ENCODE measurements around the gene MTG2.

MTG2 gene

DNA sequence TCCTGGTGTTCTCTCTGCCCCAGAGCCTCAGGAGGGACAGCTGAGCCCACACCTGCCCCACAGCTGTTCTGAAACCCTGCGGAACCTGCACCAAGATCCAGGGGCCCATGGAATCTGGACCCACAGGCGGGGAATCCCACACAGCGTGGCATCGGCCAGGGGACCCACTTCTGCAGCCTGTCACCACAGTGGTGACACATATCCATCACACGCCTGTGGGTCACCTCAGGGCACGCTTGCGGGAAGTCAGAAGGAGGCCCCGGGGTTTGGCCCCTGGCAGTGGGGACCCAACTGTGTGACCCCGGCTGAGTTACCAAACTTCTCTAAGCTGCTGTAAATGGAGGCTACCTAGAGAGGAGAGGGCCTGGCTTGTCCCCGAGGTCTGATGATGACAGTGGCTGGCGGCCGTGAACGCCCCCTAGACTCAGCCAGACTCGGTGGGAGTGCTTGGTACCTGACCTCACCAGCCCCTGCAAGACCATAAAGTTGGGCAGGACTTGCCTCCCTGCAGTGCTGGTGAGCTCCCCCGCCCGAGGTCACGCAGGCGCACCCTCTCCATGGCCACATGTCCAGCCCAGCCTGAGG, 39.5 kb downstream of the MTG2 start:
- DNase-seq (ENCODE audit: low read depth): no peak

DNA sequence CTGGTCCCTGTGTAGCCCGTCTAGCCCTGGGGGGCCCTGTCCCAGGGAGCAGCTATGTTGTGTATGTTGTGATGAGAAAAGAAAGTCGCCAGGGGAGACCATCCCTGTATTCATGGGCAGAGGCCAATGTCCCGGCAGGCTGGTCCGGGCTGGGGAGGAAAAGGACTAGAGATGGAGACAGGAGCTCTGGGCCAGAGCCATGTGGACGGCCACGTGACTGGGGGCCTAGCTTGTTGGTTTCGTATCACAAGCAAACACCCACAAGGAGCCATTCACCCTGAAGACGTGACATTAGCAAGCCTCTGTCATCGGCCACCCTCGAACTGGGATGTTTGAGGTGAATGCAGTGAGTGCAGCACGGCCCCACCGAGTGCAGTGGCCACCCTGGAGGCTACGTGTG, 40.1 kb downstream of the MTG2 start:
- DNase-seq (ENCODE audit: low read depth): no peak

DNA sequence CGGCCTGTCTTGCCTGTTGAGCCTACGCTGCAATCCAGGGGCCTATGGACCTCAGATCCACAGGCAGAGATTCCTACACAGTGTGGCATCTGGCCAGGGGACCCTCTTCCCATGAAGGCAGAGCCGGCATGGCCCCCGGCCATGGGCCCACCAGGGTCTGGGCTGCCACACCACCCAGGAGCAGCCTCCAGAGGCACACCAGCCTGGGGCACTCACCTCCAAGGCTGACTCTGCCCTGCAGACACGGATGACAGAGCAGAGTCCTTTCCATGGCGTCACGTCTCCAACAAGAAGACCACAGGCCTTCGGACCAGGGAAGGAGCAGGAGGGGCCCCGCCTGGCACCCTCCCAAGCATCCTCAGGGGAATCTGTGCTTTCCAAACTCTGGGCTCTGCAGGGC, 40.7 kb downstream of the MTG2 start:
- no peak for DNase-seq (ENCODE audit: low read depth)

DNA sequence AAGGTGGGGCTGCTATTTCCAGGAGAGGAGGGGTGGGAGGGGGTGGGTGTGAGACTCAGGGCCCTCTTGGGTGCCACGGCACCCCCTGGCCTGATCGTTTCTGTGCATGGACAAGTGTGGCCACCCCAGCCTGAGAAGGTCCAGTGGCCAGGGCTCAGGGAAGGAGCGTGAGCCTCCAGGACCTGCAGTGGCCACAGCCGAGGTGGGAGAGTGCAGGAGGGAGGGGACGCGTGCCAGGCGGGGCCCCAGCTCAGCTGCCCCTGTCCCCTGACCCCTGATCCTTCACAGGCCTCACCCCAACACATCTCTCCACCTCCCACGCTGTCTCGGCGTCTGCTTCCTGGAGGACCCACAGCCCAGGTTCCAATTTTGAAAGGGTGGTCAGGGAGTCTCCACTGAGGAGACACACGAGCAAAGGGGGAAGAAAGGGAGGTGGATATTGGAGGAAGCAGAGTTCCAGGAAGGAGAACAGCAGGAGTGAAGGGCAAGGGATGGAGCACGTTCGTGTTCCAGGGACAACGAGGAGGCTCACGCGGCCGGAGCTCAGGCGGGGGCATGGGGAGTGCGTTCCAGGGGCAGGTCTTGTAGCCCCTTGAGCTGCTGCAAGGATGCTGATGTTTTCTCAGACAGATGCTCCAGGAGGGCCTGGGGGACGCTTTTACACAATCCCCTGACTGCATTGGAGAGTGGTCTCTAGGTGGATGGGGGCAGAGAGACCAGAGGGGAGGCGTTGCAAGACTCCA, 41.5 kb downstream of the MTG2 start:
- DNase-seq (ENCODE audit: low read depth): no peak

DNA sequence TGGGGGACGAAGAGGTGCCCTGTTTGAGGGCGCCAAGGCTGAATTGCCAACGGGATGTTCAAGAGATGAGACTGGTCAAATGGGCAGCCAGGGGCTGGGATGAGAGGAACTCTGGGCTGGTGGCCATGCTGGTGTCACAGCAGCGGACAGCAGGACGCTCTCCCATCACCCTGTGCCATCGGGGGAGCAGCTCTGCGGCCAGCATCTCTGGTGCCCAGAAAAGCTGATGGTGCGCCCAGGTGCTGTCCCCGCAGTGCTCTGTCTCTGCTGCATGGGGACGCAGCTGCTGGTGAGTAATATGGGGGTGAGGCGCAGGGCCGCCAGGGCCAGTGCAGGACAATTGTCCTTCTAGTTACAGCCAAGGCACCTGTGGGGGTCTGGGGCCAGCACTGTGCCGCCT, 42.2 kb downstream of the MTG2 start:
- no peak for DNase-seq (ENCODE audit: low read depth)

DNA sequence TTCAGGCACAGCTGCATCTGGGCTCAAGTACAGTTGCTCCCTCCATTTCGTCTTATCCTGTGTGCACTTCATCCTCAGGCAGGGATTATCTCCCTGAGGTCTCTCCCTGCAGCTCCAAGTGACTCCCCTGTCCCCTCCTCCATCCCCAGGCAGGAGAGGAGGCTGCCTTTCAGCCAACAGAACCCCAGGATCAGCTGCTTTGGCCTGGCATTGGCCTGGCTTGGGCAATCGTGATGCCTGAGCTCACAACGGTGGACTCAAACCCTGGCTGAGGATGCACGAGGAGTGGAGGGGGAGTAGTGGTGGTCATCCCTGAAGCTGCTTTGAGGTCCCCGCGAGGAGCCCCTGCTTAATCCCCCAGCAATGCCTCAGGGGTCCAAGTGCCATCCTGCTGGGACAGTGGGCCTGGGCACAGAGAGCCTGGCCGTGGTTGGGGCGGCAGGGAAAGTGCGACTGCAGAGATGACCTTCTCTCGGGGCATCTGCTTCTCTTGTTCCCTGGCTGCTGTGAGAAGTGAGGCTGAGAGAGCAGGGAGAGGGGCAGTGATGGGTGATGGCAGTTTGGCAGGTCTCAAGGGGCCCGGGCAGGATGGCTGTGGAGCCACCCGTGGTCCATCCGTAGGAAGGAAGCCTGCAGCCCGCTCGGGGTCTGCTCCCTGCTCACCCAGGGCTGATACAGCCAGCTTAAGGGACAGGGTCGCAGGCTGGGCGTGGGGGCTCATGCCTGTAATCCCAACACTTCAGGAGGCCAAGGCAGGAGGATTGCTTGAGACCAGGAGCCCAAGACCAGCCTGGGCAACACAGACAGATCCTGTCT, 43.2 kb downstream of the MTG2 start:
- DNase-seq (ENCODE audit: low read depth): no peak

DNA sequence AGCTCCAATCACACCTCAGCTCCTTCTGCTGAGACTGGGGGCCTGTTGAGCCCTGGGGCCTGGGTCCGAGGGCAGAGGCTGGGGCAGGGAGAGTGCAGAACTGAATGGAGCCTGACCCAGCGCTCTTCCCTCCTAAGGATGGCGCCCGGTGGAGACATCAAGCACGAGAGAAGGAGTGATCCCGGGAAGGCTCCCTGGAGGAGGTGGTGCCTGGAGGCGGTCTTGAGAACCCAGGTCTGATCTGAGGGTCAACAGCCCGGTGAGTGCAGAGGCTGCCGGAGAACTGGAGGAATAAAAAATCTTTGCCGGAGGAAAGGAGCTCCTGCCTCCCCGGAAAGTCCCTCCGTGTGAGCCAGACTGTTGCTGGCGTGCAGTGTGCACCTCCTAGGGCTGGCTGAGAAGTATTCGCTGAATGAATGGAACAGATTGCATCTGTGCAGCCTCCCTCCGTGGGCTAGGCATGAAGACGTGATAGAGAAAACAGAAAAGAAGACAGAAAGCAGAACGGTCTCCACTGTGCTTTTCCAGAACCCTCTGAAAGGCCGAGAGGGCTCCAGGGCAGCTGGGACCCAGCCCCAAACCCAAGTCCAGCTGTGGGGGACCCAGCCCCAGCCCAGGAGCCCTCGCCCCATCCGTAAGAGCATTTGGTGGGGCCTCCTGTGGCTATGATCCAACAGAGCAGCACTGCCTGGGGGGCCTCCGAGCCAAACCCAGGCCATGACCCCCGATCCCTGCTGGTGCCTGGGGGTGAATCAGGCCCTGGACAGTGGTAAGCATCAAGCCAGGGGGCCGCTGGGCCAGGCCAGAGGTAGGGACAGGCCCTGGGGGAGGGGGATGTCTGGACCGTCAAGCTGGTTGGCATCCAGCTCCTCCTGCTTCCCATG, 44.1 kb downstream of the MTG2 start:
- DNase-seq (ENCODE audit: low read depth): no peak

DNA sequence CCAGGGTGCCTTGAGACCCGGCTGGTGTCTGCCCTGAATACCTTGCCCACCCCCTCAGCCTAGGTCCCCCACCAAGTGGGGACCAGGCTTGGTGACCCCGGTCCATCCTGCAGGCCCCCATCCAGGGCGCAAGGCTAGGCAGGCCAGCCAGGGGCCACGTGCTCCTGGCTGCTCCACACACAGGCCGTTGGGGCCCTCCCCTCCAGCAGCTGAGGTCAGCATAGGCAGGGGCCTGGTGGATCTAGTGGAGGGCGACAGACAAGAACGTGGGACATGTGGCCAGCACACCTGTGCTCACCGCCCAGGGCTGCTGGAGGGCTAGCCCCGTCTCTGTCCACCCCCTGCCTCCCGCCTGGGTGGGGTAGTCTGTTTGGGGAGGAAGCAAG, 44.8 kb downstream of the MTG2 start:
- no peak for DNase-seq (ENCODE audit: low read depth)

DNA sequence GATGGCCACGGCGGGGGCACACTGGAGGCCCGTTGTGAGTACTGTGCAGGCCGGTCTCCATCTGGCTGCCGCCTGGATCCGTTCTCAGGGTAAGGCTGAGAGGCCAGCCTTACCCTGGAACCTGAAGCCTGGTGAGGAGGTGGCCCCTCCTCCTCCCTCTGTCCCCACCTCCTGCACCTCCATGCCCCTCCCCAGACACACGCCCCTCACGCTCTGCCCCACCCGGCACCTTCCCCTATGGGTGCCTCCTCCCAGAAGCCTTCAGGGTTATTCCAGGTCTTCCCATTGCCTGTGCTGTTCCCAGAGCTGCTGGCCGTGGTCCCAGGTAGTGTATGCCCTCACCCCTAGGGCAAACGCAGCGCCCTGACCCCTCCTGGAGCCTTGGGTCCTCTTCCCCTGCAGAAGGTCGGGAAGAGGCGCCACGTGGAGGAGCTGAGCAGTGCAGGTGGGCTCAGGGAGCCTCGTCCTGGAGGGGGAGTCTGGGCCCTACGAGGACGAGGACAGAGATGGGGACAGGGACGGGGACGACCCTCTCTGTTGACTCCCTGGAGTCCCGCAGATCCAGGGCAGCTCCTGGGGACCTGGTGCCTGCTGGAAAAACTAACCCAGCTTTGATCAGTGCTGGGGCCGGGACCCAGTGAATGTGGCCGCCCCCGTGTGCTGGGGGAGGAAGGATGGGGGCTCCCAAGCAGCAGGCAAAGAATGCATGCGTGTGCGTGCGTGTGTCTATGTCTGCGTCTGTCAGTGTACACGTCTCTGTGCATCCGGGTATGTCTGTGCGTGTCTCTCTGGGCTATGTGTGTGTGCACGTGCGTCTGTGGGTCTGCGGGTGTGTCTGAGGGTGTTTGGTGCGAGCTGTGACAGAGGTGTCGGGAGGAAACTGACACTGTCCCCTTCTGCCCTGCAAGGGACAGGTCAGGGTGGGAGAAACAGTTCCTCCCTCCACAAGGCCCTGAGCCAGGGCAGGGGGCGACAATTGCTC, 45.4 kb downstream of the MTG2 start:
- no peak for DNase-seq (ENCODE audit: low read depth)

DNA sequence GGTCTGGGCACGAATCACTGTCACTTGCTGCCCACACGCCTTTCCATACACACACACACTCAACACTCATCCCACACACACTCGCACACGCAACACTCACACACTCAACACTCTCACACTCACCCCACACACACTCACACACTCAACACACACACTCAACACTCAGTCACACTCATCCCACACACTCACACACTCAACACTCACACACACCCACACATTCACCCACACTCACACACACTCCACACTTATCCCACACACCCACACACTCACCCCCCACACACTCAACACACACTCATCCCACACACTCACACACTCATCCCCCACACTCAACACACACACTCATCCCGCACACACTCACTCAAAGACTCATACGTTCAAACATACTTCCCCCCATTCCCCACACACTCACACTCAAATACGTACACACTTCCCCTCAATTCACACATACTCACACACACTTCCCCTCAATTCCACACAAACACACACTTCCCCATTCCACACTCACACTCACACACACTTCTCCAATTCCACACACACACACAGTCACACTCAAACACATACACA, 46.2 kb downstream of the MTG2 start:
- DNase-seq (ENCODE audit: low read depth): no peak

DNA sequence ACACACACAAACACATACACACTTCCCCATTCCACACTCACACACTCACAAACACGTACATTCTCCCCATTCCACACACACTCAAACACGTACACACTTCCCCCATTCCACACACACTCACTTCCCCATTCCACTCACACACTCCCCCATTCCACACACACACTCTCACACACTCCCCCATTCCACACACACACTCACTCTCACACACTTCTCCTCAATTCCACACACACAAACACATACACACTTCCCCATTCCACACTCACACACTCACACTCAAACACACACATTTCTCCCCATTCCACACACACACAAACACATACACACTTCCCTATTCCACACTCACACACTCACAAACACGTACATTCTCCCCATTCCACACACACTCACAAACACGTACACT, 46.8 kb downstream of the MTG2 start:
- DNase-seq (ENCODE audit: low read depth): no peak

DNA sequence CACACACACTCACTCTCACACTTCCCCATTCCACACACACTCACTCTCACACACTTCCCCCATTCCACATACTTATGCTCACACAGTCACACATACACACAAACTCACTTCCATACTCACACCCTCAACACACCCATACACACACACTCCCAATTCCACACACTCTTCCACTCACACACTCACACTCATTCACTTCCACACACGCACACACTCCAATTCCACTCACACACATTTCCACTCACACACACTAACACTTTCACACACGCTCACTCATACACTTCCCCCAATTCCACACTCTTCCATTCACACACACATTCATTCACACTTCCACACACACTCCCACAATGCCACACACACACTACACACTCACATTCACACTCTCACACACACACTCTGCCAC, 47.4 kb downstream of the MTG2 start:
- DNase-seq (ENCODE audit: low read depth): no peak

DNA sequence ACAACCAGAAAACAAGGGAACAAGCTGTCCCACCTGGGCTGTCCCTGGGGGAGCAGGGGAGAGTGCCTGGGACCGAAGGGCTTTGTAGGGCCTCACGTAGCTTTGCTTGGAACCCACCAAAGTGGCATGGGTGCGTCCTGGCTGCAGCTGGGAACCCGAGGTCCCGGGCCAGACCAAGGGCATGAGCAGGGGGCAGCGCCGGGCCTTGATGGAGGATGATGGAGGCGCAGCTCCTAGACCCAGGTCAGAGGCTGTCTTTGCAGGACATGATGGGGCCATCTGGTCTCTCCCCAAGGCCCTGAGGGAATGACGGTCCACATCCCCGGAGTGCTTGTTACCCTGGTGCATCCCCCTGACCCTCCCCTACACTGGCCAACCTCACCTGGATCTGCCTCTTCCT, 47.9 kb downstream of the MTG2 start:
- no peak for DNase-seq (ENCODE audit: low read depth)

DNA sequence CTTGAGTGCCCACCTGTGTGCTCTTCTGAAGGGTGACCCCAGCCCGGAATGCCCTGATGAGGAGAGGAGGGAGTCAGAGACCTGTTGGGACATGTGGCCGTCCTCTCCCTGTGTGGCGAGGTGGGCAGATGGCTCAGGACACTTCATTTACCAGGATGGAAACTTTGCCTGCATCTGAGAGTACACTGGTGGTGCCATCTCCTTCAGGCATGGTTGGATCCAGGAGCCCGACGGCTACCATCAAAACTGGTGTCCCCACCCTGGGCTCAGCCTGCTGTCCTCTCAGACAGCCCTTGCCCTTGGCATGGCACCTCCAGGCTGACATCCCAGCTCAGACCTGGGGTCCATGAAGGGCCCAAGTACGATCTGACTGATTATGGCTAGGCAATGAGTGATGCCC, 48.5 kb downstream of the MTG2 start:
- DNase-seq (ENCODE audit: low read depth): no peak

DNA sequence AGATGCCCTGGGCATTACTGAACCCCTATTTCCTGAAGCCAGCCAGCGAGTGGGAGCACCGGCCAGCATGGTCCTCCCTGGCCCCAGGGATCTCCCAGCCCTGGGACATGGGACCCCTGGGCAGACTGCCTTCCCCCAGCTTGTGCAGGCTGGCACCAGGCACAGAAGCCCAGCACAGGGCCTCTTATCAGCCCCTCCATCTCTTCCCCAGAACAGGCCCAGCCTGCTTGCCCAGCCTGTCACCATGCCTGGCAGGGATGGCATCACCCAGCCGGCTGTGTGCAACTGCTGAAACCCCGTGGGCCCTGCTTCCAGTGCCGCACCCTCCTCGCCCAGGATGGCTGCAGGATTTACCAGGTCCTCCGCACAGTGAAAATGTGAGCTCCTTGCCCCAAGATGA, 49.4 kb downstream of the MTG2 start:
- DNase-seq (ENCODE audit: low read depth): no peak

DNA sequence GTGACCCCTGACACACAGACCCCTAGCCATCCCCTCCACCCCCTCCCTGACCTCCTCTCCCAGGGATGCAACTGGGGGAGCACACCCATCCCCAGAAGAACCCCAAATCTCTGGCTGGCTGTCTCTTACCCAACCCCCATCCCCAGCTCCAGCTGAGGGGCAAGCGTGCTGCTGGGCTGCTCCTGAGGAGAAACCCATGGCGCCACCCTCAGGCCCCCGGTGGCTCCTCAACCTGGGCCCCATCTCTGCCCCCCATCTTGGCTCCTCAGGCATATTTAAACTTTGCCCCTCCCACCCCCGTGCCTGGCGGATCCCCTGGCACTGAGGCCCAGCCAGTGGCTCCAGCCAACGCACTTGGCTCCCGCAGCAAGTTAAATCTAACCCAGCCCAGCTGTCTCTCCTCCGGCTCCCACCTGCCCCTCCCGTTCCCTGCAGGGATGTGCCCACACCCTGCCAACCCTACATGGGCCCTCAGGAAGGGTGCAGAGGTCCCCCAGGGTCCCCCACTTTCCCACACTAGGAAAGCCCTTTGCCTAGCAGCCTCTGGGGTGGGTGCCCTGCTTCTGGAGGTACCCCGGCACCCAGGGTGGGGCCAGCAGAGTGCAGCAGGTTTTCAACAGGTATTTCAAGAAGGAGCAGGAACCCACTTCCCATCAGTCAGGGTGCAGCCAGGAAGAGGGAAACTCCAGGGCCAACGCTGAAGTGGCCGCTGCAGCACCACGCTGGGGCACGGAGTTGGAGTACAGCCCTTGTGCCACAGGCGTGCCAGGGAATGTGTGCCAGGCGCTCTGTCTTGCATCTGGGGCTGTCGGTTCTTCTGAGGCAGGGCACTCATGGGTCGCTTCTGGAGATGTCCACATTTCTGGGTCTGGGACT, 50.2 kb downstream of the MTG2 start:
- no peak for DNase-seq (ENCODE audit: low read depth)

DNA sequence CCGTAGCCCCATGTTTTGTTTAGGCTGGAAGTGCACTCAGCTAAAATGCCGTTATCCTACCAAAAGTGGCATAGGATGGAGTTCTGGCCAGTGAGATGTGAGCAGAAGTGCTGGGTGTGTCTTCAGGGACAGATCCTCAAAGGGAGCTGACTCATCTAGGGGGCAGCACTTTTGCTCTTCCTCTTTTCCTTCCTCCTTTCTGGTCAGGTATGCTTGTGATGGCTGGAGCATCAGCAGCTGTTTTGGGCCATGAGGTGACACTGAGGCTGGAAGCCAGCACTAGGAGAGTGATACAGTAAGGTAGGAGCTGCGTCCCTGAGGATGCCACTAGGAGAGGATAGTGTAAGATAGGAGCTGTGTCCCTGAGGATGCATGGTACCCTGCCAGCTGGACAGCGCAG, 50.9 kb downstream of the MTG2 start:
- no peak for DNase-seq (ENCODE audit: low read depth)

DNA sequence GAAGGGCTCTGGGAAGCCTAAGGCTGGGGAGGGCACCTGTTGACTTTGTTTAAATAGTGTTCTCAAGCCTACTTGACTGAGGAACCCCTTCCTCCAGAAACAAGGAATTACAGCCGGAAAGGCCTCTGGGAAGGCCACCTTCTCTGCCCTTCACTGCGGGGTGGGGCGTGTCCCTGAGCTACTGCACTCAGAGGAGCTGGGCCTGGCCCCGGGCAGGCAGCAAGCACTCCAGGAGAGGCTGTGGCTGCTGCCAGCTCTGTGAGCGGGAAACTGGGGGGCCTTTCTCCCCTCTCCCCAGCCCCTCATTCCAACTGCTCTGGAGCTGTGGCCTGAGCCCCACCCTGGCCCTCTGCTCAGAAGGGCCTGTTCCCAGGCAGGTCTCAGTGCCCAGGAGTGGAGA, 51.5 kb downstream of the MTG2 start:
- DNase-seq (ENCODE audit: low read depth): no peak

DNA sequence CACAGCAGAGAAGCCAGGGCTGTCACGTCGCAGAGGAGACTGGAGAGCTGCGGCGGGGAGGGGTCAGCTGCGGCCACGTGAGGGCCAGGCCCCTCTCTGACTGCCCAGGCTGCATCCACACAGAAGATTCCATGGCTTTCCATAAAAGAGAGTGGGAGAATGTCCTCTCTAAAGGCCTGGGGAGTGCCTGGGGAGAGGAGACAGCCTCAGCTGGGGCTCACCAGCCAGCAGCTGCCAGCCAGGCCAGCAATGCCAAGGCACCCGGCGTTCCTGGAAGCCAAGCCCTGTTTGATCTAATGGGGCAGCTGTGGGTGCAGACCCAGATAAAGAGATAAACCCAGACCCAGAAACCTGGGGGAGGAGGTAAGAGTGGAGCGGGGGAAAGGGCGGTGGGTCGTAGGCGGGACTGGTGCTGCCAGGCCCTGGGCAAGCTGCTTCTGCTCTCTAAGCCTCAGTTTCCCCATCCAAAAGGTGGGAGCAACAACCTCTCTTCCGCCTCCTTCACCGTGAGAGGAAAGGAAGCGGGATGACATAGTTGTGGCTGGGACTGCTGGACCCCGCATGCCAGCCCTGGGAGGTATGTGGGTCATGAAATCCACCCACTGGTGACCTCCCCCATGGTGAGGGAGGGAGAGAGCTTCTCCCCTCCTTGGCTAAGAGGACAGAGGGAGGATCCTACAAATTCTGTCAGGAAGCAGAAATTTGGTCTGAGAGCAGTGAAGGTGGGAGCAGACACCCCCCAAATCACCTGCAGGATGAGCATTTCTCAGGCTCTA, 52.4 kb downstream of the MTG2 start:
- DNase-seq (ENCODE audit: low read depth): no peak

All from activated T-cell treated with anti-CD3 and anti-CD28 coated beads for 48 hours (primary cell).